Measurements from ENCODE around the gene DDX28.

- TF ChIP-seq SIN3A (IDR thresholded peaks at IDR 0.05; ENCODE audit: borderline replicate concordance, insufficient read depth, low read length) (no peak), TAF1 (IDR thresholded peaks at IDR 0.05; ENCODE audit: borderline replicate concordance, insufficient read depth, low read length) (no peak), POLR2AphosphoS5 (IDR thresholded peaks at IDR 0.05; ENCODE audit: low read depth, low read length) (no peak), FOXP2 (optimal IDR thresholded peaks at IDR 0.05; ENCODE audit: borderline replicate concordance, extremely low read depth, extremely low read length, insufficient read depth) (no peak)
- TF ChIP-seq, protein P1, sequence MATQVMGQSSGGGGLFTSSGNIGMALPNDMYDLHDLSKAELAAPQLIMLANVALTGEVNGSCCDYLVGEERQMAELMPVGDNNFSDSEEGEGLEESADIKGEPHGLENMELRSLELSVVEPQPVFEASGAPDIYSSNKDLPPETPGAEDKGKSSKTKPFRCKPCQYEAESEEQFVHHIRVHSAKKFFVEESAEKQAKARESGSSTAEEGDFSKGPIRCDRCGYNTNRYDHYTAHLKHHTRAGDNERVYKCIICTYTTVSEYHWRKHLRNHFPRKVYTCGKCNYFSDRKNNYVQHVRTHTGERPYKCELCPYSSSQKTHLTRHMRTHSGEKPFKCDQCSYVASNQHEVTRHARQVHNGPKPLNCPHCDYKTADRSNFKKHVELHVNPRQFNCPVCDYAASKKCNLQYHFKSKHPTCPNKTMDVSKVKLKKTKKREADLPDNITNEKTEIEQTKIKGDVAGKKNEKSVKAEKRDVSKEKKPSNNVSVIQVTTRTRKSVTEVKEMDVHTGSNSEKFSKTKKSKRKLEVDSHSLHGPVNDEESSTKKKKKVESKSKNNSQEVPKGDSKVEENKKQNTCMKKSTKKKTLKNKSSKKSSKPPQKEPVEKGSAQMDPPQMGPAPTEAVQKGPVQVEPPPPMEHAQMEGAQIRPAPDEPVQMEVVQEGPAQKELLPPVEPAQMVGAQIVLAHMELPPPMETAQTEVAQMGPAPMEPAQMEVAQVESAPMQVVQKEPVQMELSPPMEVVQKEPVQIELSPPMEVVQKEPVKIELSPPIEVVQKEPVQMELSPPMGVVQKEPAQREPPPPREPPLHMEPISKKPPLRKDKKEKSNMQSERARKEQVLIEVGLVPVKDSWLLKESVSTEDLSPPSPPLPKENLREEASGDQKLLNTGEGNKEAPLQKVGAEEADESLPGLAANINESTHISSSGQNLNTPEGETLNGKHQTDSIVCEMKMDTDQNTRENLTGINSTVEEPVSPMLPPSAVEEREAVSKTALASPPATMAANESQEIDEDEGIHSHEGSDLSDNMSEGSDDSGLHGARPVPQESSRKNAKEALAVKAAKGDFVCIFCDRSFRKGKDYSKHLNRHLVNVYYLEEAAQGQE (IDR thresholded peaks at IDR 0.05; ENCODE audit: insufficient read depth in 1 of 2, low read depth in 2 of 2, low read length in 2 of 2) = no peak
Measured at GRCh38 chr16:68062910-68063393, 39.9 kb upstream of the DDX28 start.
